ENCODE data around the gene LRG1.

GRCh38 chr19:4566402-4567051, 26.7 kb upstream of the LRG1 start:
- TF ChIP-seq CTCF (IDR thresholded peaks at IDR 0.05) (no peak), POLR2A (IDR thresholded peaks at IDR 0.05) (no peak)
